ENCODE results near the gene PRSS12. TPM values are rescaled to one million over a fixed set of nuclear protein-coding genes. Genes with fewer than 3 reads are reported as not detected.

PRSS12 gene
- total RNA-seq, 1 experiment from 2014 or later, result 0.23 TPM

DNA sequence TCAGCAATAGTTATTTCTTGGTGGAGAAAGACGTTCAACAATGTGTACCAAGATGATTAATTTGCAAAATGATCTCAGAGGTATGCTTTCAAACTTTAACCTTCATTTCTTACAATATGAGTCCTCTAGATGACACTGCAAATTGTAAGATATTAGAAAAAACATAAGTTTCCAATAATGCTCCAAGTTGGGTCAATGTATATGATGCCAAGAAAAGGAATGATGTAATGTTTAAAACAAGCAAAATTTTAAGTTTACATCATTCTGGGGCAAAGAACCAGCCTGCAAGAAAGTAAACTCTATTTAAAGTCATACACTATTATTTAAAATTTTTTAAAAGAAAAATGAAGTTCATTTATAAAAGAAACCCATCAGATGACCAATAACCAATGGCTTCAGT is 56.1 kb downstream of the PRSS12 start:
- no peak for TF ChIP-seq POLR2AphosphoS5 (IDR thresholded peaks at IDR 0.05; ENCODE audit: low read depth, low read length)
- TF ChIP-seq, protein P1, sequence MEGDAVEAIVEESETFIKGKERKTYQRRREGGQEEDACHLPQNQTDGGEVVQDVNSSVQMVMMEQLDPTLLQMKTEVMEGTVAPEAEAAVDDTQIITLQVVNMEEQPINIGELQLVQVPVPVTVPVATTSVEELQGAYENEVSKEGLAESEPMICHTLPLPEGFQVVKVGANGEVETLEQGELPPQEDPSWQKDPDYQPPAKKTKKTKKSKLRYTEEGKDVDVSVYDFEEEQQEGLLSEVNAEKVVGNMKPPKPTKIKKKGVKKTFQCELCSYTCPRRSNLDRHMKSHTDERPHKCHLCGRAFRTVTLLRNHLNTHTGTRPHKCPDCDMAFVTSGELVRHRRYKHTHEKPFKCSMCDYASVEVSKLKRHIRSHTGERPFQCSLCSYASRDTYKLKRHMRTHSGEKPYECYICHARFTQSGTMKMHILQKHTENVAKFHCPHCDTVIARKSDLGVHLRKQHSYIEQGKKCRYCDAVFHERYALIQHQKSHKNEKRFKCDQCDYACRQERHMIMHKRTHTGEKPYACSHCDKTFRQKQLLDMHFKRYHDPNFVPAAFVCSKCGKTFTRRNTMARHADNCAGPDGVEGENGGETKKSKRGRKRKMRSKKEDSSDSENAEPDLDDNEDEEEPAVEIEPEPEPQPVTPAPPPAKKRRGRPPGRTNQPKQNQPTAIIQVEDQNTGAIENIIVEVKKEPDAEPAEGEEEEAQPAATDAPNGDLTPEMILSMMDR (IDR thresholded peaks at IDR 0.05), result no peak
- TF ChIP-seq, protein P2, sequence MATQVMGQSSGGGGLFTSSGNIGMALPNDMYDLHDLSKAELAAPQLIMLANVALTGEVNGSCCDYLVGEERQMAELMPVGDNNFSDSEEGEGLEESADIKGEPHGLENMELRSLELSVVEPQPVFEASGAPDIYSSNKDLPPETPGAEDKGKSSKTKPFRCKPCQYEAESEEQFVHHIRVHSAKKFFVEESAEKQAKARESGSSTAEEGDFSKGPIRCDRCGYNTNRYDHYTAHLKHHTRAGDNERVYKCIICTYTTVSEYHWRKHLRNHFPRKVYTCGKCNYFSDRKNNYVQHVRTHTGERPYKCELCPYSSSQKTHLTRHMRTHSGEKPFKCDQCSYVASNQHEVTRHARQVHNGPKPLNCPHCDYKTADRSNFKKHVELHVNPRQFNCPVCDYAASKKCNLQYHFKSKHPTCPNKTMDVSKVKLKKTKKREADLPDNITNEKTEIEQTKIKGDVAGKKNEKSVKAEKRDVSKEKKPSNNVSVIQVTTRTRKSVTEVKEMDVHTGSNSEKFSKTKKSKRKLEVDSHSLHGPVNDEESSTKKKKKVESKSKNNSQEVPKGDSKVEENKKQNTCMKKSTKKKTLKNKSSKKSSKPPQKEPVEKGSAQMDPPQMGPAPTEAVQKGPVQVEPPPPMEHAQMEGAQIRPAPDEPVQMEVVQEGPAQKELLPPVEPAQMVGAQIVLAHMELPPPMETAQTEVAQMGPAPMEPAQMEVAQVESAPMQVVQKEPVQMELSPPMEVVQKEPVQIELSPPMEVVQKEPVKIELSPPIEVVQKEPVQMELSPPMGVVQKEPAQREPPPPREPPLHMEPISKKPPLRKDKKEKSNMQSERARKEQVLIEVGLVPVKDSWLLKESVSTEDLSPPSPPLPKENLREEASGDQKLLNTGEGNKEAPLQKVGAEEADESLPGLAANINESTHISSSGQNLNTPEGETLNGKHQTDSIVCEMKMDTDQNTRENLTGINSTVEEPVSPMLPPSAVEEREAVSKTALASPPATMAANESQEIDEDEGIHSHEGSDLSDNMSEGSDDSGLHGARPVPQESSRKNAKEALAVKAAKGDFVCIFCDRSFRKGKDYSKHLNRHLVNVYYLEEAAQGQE (IDR thresholded peaks at IDR 0.05; ENCODE audit: insufficient read depth in 1 of 2, low read depth in 2 of 2, low read length in 1 of 2), result no peak
- no peak for TF ChIP-seq SIN3A (IDR thresholded peaks at IDR 0.05; ENCODE audit: borderline replicate concordance, insufficient read depth, low read depth, low read length)
- no peak for TF ChIP-seq TCF7L2 (IDR thresholded peaks at IDR 0.05; ENCODE audit: low read depth, low read length)
- ChIA-PET CTCF (no interaction called here), POLR2A (no interaction called here)
- no peak for DNase-seq (ENCODE audit: low read depth, low spot score)
- in situ Hi-C loops (cut with HindIII; ENCODE audit: low pct_unique_long_range_greater_than_20kb, low sequenced_read_pairs) (no loop called here), intact Hi-C loops (cut with micrococcal nuclease; ENCODE audit: unreplicated experiment) (no loop called here)
- Histone ChIP-seq H3K36me3 (ENCODE audit: control insufficient read depth, insufficient read depth, low read length) (no peaks in the 10 kb centered on the region), H3K9me3 (ENCODE audit: control insufficient read depth, insufficient read depth, low read depth, low read length) (no peaks in the 10 kb centered on the region), H3K27ac (ENCODE audit: low read length) (no peak overlapping the region), H3K4me1 (ENCODE audit: control insufficient read depth, insufficient read depth, low read length) (no peaks in the 10 kb centered on the region), H3K27me3 (ENCODE audit: control insufficient read depth, insufficient read depth, low read length) (no peaks in the 10 kb centered on the region), H3K4me3 (ENCODE audit: low read depth in 2 of 2, low read length in 2 of 2) (no peak overlapping the region)
- ATAC-seq, result no peak
- BruUV-seq (replicated peaks), result no TSS peak

DNA sequence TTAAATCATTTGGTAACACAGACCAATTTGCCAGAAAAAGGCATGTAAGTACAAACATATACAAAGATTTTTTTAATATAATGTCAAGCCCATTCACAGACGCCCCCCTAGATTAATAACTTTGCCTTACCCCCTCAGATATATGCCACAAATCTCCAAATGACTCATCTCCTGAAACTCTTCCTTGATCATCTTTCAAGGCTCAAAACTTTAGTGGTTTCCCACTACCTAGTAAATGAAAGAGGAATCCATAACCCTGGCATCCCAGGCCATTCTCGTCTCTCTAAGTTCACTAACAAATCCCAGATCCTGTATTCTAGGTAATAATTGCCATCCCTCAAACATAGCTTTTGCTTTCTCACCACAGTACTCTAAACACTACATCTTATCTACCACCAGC is 61.9 kb downstream of the PRSS12 start:
- H3K27ac ChIP-seq (ENCODE audit: low read length), result no peak overlapping the region
- in situ Hi-C loops (cut with HindIII; ENCODE audit: low pct_unique_long_range_greater_than_20kb, low sequenced_read_pairs), result no loop called here
- BruUV-seq (replicated peaks), result no TSS peak

More for the DNA sequence above, 61.9 kb downstream of the PRSS12 start:
- ChIA-PET POLR2A (no interaction called here), CTCF (no interaction called here)
- DNase-seq (ENCODE audit: low read depth, low spot score), result no peak
- ATAC-seq, result no peak
- Histone ChIP-seq H3K9me3 (ENCODE audit: control insufficient read depth, insufficient read depth, low read depth, low read length) (no peaks in the 10 kb centered on the region), H3K27me3 (ENCODE audit: control insufficient read depth, insufficient read depth, low read length) (no peaks in the 10 kb centered on the region), H3K4me3 (ENCODE audit: low read depth in 2 of 2, low read length in 2 of 2) (no peak overlapping the region), H3K4me1 (ENCODE audit: control insufficient read depth, insufficient read depth, low read length) (no peaks in the 10 kb centered on the region), H3K36me3 (ENCODE audit: control insufficient read depth, insufficient read depth, low read length) (no peaks in the 10 kb centered on the region)
- intact Hi-C loops (cut with micrococcal nuclease; ENCODE audit: unreplicated experiment), result no loop called here
- TF ChIP-seq SIN3A (IDR thresholded peaks at IDR 0.05; ENCODE audit: borderline replicate concordance, insufficient read depth, low read depth, low read length), result no peak
- TF ChIP-seq TCF7L2 (IDR thresholded peaks at IDR 0.05; ENCODE audit: low read depth, low read length), result no peak
- TF ChIP-seq, protein P1 (IDR thresholded peaks at IDR 0.05), result no peak
- no peak for TF ChIP-seq POLR2AphosphoS5 (IDR thresholded peaks at IDR 0.05; ENCODE audit: low read depth, low read length)
- TF ChIP-seq, protein P2 (IDR thresholded peaks at IDR 0.05; ENCODE audit: insufficient read depth in 1 of 2, low read depth in 2 of 2, low read length in 1 of 2), result no peak
